ENCODE results near the gene PLA2G2F.

PLA2G2F gene

DNA sequence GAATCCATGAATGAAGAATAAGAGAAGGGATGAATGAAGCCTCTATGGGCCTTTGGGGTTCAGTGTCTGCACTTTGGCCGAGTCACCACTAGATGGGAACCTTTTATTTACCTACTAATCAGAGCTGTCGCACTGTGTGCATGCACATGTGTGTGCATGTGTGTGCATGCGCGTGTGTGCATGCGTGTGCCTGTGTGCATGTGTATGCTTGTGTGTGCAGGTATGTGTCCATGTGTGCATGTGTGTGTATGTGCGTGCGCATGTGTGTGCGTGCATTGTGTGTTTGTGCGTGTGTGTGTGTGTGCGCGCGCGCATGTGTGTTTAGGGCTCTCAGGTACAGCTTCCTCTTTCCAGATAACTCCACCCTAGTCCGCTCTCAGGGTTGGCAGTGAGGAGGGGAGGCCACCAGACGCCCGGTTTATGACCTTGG, 26.4 kb downstream of the PLA2G2F start:
- peak overlapping the region; percentile 71 for H3K27ac ChIP-seq
- TF ChIP-seq, protein P1, sequence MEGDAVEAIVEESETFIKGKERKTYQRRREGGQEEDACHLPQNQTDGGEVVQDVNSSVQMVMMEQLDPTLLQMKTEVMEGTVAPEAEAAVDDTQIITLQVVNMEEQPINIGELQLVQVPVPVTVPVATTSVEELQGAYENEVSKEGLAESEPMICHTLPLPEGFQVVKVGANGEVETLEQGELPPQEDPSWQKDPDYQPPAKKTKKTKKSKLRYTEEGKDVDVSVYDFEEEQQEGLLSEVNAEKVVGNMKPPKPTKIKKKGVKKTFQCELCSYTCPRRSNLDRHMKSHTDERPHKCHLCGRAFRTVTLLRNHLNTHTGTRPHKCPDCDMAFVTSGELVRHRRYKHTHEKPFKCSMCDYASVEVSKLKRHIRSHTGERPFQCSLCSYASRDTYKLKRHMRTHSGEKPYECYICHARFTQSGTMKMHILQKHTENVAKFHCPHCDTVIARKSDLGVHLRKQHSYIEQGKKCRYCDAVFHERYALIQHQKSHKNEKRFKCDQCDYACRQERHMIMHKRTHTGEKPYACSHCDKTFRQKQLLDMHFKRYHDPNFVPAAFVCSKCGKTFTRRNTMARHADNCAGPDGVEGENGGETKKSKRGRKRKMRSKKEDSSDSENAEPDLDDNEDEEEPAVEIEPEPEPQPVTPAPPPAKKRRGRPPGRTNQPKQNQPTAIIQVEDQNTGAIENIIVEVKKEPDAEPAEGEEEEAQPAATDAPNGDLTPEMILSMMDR (conservative IDR thresholded peaks at IDR 0.05) = peak; percentile 68

DNA sequence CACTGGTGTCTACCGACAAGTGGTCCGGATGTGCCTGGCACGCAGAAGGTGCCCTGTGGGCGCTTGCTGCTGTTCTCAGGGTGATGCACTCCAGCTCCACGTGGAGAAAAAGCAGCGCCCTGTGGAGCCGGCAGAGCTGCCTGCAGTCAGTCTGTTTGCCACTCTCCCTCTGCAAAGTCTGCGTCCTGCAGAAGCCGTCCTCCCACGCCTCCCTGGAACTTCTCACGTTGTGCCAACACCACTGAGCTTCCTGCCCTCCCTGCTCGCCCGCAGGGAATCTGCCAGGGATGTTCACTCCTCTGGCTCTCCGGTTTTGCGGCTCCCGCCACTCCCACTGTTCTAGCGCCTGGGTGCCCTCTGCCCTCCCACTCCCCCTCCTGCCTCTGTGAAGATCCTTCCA, 26.9 kb downstream of the PLA2G2F start:
- TF ChIP-seq, protein P1 (conservative IDR thresholded peaks at IDR 0.05) = no peak
- peak overlapping the region; percentile 71 for H3K27ac ChIP-seq

GRCh38 chr1:20167126-20167525, 28.0 kb downstream of the PLA2G2F start:
- TF ChIP-seq, protein P1 (conservative IDR thresholded peaks at IDR 0.05) = no peak

GRCh38 chr1:20168564-20169491, 29.7 kb downstream of the PLA2G2F start:
- H3K27ac ChIP-seq = no peak overlapping the region
- TF ChIP-seq, protein P1 (conservative IDR thresholded peaks at IDR 0.05) = no peak

More at GRCh38 chr1:20167126-20167525, 28.0 kb downstream of the PLA2G2F start:
- H3K27ac ChIP-seq = no peak overlapping the region

DNA sequence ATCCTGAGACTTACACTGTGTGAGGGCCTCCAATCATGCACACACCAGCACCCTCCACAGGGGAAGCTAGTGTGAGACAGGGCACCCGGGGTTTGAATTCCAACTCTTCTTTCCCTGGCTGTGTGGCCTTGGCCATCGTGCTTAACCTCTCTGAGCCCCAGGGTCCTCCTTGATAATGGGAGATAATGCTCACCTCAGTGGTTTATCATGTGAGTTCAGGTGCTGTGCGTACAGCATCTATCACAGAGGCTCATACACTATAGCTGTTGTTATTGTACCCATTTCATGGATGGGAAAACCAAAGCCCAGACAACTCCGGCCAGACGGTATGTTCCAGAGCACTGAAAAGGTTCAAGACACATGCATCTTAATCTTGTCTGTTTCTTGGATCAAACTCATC, 30.8 kb downstream of the PLA2G2F start:
- H3K27ac ChIP-seq = no peak overlapping the region
- TF ChIP-seq, protein P1 (conservative IDR thresholded peaks at IDR 0.05) = no peak

- TF ChIP-seq, protein P1 (conservative IDR thresholded peaks at IDR 0.05) = no peak
- H3K27ac ChIP-seq = peak overlapping the region; percentile 23; the same call in 1 of the 2 replicates
These were observed 33.0 kb downstream of the PLA2G2F start for GRCh38 chr1:20172033-20172590.

- TF ChIP-seq, protein P1 (conservative IDR thresholded peaks at IDR 0.05) = no peak
- H3K27ac ChIP-seq = no peak overlapping the region
These were observed 36.0 kb downstream of the PLA2G2F start for GRCh38 chr1:20174937-20175666.
